SK-N-SH treated with all-trans-retinoic acid at 6 μM for 48 hours (cell line): ENCODE results near the gene SLC19A1.

Experiments
- ATAC-seq: fragments of 200-7000 bp; cut with Tn5 transposase; 3 replicates; pipeline ENCODE4 v1.9.1; 2020; ENCODE audit warnings: mild to moderate bottlenecking, moderate library complexity
- ARNTL ChIP-seq: fragments of 450-650 bp; formaldehyde crosslinking; IDR thresholded peaks from 2 replicates; pipeline ENCODE4 v1.5.0; 2020; ENCODE audit warnings: low read depth, mild to moderate bottlenecking, moderate library complexity, borderline replicate concordance
- BACH2 ChIP-seq: fragments of 250-450 bp; sonication (Bioruptor Pico); IDR thresholded peaks from 2 replicates; pipeline ENCODE4 v1.9.0; 2021; ENCODE audit warnings: mild to moderate bottlenecking, borderline replicate concordance
- CREB5 ChIP-seq: fragments of 250-450 bp; sonication (Bioruptor Pico); IDR thresholded peaks from 2 replicates; pipeline ENCODE4 v1.5.1; 2020; ENCODE audit warnings: low read depth, mild to moderate bottlenecking, moderate library complexity
- CSRNP3 ChIP-seq: fragments of 250-450 bp; sonication (Bioruptor Pico); IDR thresholded peaks from 2 replicates; pipeline ENCODE4 v1.5.1; 2021; ENCODE audit warnings: mild to moderate bottlenecking, moderate library complexity
- ESRRG ChIP-seq: fragments of 250-450 bp; sonication (Bioruptor Pico); IDR thresholded peaks from 2 replicates; pipeline ENCODE4 v1.6.1; 2021; ENCODE audit warnings: mild to moderate bottlenecking
- GLIS3 ChIP-seq: fragments of 250-450 bp; sonication (Bioruptor Pico); IDR thresholded peaks from 2 replicates; pipeline ENCODE4 v1.5.0; 2020; ENCODE audit warnings: mild to moderate bottlenecking, moderate library complexity
- ISL1 ChIP-seq: fragments of 250-450 bp; sonication (Bioruptor Pico); IDR thresholded peaks from 2 replicates; pipeline ENCODE4 v2.1.2; 2022; ENCODE audit warnings: mild to moderate bottlenecking, moderate library complexity
- OSR1 ChIP-seq: fragments of 250-450 bp; sonication (Bioruptor Pico); IDR thresholded peaks from 2 replicates; pipeline ENCODE4 v1.8.0; 2022; ENCODE audit warnings: moderate library complexity, mild to moderate bottlenecking, inconsistent platforms
- PATZ1 ChIP-seq: fragments of 250-450 bp; sonication (Bioruptor Pico); IDR thresholded peaks from 2 replicates; pipeline ENCODE4 v1.8.0; 2020; ENCODE audit warnings: mild to moderate bottlenecking, moderate library complexity, borderline replicate concordance
- POU6F1 ChIP-seq: fragments of 250-450 bp; sonication (Bioruptor Pico); IDR thresholded peaks from 2 replicates; pipeline ENCODE4 v1.8.0; 2021; ENCODE audit warnings: low read depth, mild to moderate bottlenecking, moderate library complexity, borderline replicate concordance
- RARB ChIP-seq: fragments of 250-450 bp; sonication (Bioruptor Pico); IDR thresholded peaks from 2 replicates; pipeline ENCODE4 v1.8.0; 2021; ENCODE audit warnings: mild to moderate bottlenecking, moderate library complexity
- SNAI2 ChIP-seq: fragments of 250-450 bp; sonication (Bioruptor Pico); IDR thresholded peaks from 2 replicates; pipeline ENCODE4 v1.5.0; 2020; ENCODE audit warnings: mild to moderate bottlenecking, moderate library complexity
- TCF4 ChIP-seq: fragments of 250-450 bp; sonication (Bioruptor Pico); IDR thresholded peaks from 2 replicates; pipeline ENCODE4 v1.8.0; 2021; ENCODE audit warnings: mild to moderate bottlenecking, moderate library complexity, borderline replicate concordance
- TOX ChIP-seq: fragments of 250-450 bp; sonication (Bioruptor Pico); IDR thresholded peaks from 2 replicates; pipeline ENCODE4 v1.8.0; 2021; ENCODE audit warnings: mild to moderate bottlenecking, moderate library complexity, borderline replicate concordance
- TSHZ2 ChIP-seq: fragments of 250-450 bp; sonication (Bioruptor Pico); IDR thresholded peaks from 2 replicates; pipeline ENCODE4 v1.5.0; 2020; ENCODE audit warnings: mild to moderate bottlenecking, moderate library complexity
- ZNF565 ChIP-seq: fragments of 450-650 bp; formaldehyde crosslinking; conservative IDR thresholded peaks from 2 replicates; pipeline ENCODE4 v1.5.0; 2020; ENCODE audit warnings: low read depth, mild to moderate bottlenecking, moderate library complexity
- ZNF70 ChIP-seq: fragments of 450-650 bp; formaldehyde crosslinking; IDR thresholded peaks from 2 replicates; pipeline ENCODE4 v1.5.0; 2020; ENCODE audit warnings: mild to moderate bottlenecking, moderate library complexity
- ZNF8 ChIP-seq: fragments of 450-650 bp; formaldehyde crosslinking; IDR thresholded peaks from 2 replicates; pipeline ENCODE4 v1.5.0; 2020; ENCODE audit warnings: mild to moderate bottlenecking, moderate library complexity

Gene SLC19A1

GRCh38 chr21:45555251-45555556 lies 13.0 kb upstream of the SLC19A1 start:
- TF ChIP-seq TOX (CRISPR knock-in tag) (no peak), RARB (no peak), SNAI2 (CRISPR knock-in tag) (no peak)
- no peak for ATAC-seq

GRCh38 chr21:45554477-45555175 lies 12.4 kb upstream of the SLC19A1 start:
- ATAC-seq, result peak; percentile 61
- no peak for TF ChIP-seq POU6F1 (CRISPR knock-in tag)
- TF ChIP-seq SNAI2 (CRISPR knock-in tag), result no peak
- no peak for TF ChIP-seq TOX (CRISPR knock-in tag)
- no peak for TF ChIP-seq PATZ1 (CRISPR knock-in tag)
- TF ChIP-seq TCF4 (CRISPR knock-in tag), result no peak
- no peak for TF ChIP-seq ZNF565
- no peak for TF ChIP-seq CSRNP3 (CRISPR knock-in tag)
- TF ChIP-seq GLIS3 (CRISPR knock-in tag), result no peak
- TF ChIP-seq RARB, result no peak
- TF ChIP-seq CREB5, result no peak
- no peak for TF ChIP-seq ARNTL (CRISPR knock-in tag)
- TF ChIP-seq OSR1 (CRISPR knock-in tag), result no peak
- no peak for TF ChIP-seq BACH2 (CRISPR knock-in tag)

GRCh38 chr21:45552696-45553391 lies 10.6 kb upstream of the SLC19A1 start:
- no peak for ATAC-seq
- TF ChIP-seq ZNF70 (CRISPR knock-in tag), result no peak
- TF ChIP-seq ZNF8, result no peak
- TF ChIP-seq PATZ1 (CRISPR knock-in tag), result no peak
- TF ChIP-seq OSR1 (CRISPR knock-in tag), result no peak
- no peak for TF ChIP-seq TOX (CRISPR knock-in tag)
- TF ChIP-seq ESRRG (CRISPR knock-in tag), result no peak
- no peak for TF ChIP-seq TSHZ2 (CRISPR knock-in tag)
- TF ChIP-seq CSRNP3 (CRISPR knock-in tag), result no peak
- no peak for TF ChIP-seq ISL1 (CRISPR knock-in tag)
- no peak for TF ChIP-seq SNAI2 (CRISPR knock-in tag)
